Stimulated activated memory B cell treated with anti-CD40 and anti-IgM and Interleukin-4, amounts not matched to agents 10 μg/mL and 1 μg/mL and 100 μg/mL, for 72 hours (primary cell): Measurements from ENCODE around the gene PSTPIP1.

Experiments
- ATAC-seq: fragments of 150-1000 bp; cut with Tn5 transposase; 2 replicates; pipeline ENCODE4 v1.10.0; 2021
- H3K27ac Mint-ChIP-seq: one replicate; pipeline ENCODE4 v1.8.0; 2022; ENCODE audit warnings: mild to moderate bottlenecking, mixed read lengths
- H3K27me3 Mint-ChIP-seq: one replicate; pipeline ENCODE4 v1.8.0; 2022; ENCODE audit warnings: mixed read lengths
- H3K36me3 Mint-ChIP-seq: one replicate; pipeline ENCODE4 v1.8.0; 2022; ENCODE audit warnings: mixed read lengths
- H3K4me1 Mint-ChIP-seq: one replicate; pipeline ENCODE4 v1.8.0; 2022; ENCODE audit warnings: mixed read lengths
- H3K4me3 Mint-ChIP-seq: one replicate; pipeline ENCODE4 v1.8.0; 2022; ENCODE audit warnings: mild to moderate bottlenecking, moderate library complexity, mixed read lengths
- H3K9me3 Mint-ChIP-seq: one replicate; pipeline ENCODE4 v1.8.0; 2022; ENCODE audit warnings: mixed read lengths

PSTPIP1 gene

DNA sequence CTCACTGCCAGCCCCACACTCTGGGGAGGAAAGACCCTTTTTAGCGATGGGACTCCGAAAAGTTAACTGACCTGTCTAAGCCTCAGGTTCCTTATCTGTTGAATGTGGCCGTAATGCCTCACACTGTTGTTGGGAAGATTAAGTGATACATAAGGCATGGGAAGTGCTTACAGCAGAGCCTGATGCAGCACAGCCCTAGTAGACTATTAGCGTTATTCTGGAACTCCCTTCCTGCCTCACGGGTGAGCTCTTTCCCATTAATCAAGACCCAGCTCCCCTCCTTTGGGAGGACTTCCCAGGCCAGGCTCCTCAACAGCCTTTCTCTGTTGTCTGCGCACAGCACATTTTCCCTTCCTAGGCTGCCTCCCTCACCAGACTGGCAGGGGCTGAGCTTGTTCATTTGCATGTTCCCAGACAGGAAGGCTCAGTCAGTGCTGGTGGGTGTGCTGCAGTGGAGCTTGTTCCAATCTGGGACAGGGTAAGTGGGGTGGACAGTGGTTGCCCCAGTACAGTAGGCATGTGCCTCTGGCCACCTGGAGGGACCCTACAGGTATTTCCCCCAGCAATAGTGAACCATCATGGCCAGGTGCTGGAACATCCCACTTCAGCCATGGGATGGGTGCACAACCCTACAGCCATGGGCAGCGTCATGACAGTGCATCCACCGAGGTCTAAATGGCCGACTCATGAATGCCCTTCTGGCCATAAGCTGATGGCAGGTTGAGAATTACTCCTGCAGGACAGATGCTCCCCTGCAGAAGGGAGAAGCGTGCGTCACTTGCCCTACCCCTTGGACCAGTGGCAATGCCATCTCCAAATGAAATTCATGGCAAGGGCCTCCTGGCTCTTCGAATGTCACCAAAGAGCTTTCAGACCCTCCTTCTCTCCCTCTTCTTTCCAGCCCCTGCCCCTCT lies 5.8 kb upstream of the PSTPIP1 start:
- Mint-ChIP-seq H3K27ac (peak overlapping the region; percentile 99), H3K4me3 (peak overlapping the region; percentile 80), H3K27me3 (no peaks in the 10 kb centered on the region), H3K36me3 (no peaks in the 10 kb centered on the region), H3K4me1 (peaks cover 56% of the 10 kb centered on the region), H3K9me3 (no peaks in the 10 kb centered on the region)
- no peak for ATAC-seq

DNA sequence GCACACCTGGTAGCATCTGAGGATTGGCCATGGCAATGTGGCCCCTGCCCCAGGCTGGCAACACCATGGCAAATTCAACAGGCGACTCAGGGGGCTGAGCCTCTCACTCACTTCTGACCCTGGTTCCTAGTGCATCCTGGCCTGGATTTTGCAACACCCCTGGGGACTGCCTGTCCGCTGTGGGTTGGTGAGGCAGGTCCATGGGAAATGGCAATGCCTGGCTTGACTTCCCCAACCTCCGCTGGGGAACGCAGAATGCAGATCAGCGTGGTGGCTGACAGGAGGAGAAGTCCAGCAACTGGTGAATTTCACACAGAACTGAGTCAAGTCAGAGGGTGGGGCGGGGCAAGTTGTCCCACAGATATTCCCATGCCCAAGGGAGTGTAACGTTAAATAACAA lies 3.9 kb upstream of the PSTPIP1 start:
- H3K27me3 Mint-ChIP-seq = no peaks in the 10 kb centered on the region
- H3K9me3 Mint-ChIP-seq = no peaks in the 10 kb centered on the region
- H3K4me3 Mint-ChIP-seq = no peak overlapping the region
- H3K27ac Mint-ChIP-seq = peak overlapping the region; percentile 99
- ATAC-seq = no peak
- peaks cover 75% of the 10 kb centered on the region for H3K4me1 Mint-ChIP-seq
- H3K36me3 Mint-ChIP-seq = no peaks in the 10 kb centered on the region

DNA sequence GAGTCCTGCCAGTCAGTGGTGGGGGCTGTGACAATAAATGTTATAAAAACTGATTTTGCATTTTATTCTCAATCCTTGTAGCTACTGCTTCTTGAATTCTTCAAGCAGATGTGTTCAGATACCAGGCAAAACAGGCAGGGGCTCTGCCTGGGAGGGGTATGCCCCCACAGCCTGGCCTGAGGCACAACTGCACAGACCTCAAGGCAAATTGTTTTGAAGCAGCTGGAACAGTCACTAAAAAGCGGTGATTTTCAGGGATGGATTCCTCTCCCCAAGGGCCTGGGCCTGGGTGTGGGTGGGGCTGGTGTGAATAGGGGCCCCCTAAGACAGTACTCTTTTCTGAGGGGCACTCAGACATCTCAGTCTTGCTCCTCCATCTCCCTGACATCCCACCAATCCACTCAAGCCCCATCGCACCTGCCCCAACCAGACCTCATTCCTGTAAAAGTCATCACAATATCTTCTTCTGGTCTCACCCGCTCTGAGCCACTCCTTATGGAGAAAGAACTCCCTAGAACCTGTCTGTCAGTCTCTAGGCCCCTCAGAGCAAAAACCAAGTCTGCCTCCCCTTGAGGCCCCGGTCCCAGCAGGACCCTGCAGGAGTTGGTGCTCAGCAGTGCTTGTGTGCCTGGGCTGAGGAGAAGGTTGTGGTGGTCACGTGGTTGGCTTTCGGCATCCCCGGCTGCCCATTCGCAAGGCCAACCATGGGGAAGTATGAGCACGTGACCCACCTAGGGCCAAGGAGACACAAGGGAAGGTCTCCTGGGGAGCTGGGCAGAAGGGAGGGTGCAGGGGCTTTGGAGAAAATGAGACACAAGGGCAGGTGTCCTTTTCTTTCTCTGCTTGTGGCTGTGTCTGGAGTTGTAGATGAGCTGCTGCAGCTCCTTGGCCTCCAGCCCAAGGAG lies 2.9 kb upstream of the PSTPIP1 start:
- Mint-ChIP-seq H3K4me3 (no peak overlapping the region), H3K9me3 (no peaks in the 10 kb centered on the region), H3K27ac (peak overlapping the region; percentile 95), H3K27me3 (no peaks in the 10 kb centered on the region), H3K36me3 (no peaks in the 10 kb centered on the region), H3K4me1 (peaks cover 85% of the 10 kb centered on the region)
- no peak for ATAC-seq

DNA sequence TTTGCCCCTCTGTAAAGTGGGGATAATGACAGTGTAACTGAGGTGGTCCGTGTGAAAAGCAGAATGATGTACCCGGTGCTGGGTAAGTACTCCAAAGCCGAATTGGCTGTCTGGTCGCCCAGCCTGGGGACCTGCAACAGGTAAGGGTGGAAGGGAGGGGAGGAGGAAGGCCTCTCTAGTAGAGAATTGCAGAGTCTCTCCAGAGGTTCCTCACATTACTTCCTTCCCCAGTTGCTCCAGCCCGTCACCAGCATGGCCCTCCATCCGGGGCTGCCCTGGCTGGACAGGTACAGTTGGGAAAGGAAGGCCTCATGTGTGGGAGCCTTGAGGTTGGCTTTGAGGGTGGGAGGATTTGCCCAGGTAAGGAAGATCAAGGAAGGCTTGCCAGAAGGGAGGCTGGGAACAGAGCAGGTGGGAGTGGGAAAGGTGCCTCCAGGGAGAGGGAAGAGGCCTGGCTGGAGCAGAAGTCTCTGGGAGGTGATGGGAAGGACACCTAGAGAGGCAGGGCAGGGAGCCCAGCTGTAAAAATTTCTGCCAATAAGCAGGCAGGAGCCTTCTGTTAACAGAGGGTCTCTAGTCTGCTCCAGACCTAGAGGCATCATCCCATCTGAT lies 1.7 kb upstream of the PSTPIP1 start:
- H3K27ac Mint-ChIP-seq = peak overlapping the region; percentile 95
- H3K9me3 Mint-ChIP-seq = no peaks in the 10 kb centered on the region
- H3K4me3 Mint-ChIP-seq = no peak overlapping the region
- no peak for ATAC-seq
- no peaks in the 10 kb centered on the region for H3K27me3 Mint-ChIP-seq
- H3K4me1 Mint-ChIP-seq = peaks cover 90% of the 10 kb centered on the region
- H3K36me3 Mint-ChIP-seq = no peaks in the 10 kb centered on the region

DNA sequence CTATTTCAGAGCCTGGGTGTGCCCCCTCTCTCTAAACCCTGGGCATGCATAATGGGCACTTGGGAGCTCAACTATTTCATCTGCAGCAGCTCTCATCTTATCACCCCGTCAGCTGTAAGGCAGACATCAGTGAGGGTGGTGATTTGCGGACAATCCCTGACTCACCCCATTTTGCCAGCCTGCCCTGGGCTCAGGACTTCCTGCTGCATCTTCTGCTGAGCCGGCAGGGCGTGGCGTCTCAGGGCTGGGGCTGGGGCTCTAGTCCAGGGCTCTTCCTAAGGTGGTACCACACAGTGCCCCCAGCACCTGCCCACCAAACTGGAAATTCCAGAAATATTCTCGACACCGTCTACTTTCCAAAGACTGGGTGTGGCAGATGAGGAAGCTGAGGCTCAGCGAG lies 925 bp upstream of the PSTPIP1 start:
- H3K4me3 Mint-ChIP-seq = no peak overlapping the region
- peaks cover 89% of the 10 kb centered on the region for H3K4me1 Mint-ChIP-seq
- H3K36me3 Mint-ChIP-seq = no peaks in the 10 kb centered on the region
- no peaks in the 10 kb centered on the region for H3K27me3 Mint-ChIP-seq
- ATAC-seq = no peak
- H3K9me3 Mint-ChIP-seq = no peaks in the 10 kb centered on the region
- H3K27ac Mint-ChIP-seq = peak overlapping the region; percentile 95

DNA sequence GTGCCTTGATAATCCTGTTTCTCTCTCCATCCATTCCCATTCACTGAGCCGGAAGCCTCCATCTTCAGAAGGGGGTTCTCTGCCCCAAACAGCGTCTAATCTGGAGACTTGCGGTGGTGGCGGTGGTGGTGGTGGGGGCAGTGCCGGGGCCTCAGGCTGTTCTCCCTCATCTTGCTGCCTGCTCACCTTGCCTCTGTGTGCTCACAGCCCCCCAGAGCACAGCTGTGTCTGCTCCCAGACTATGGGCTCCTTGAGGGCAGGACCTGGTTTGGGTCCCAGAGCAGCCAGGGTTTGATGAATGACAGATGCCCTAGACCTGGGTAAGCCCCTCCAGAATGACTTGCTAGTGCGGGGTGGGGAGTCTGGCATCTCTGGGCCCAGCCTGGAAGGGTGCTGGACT lies 430 bp upstream of the PSTPIP1 start:
- Mint-ChIP-seq H3K4me3 (peak overlapping the region; percentile 84), H3K4me1 (peaks cover 84% of the 10 kb centered on the region), H3K27ac (peak overlapping the region; percentile 95), H3K9me3 (no peaks in the 10 kb centered on the region), H3K36me3 (no peaks in the 10 kb centered on the region), H3K27me3 (no peaks in the 10 kb centered on the region)
- ATAC-seq = no peak

DNA sequence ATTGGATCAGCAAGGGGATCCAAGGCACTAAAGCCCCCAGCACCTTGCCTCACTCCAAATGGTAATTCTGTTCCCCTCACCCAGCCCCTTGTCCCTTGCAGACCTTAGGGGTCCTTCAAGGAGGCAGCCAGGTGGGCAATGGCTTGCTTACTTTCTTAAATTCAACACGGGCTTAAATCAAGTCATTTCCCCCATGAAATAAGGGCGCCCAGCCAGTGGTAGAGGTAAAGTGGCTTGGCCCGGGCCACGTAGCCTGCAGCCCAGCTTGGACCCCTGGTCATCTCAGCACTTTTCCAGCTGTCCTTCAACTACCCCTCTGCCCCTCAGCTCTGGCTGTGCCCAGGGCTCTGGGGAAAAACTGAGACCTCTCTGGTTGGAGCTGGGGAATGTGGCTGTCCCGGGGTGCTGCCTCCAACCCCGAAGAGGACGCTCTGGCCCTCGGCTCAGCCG lies 1.2 kb downstream of the PSTPIP1 start:
- H3K4me3 Mint-ChIP-seq = peak overlapping the region; percentile 84
- H3K27me3 Mint-ChIP-seq = no peaks in the 10 kb centered on the region
- no peaks in the 10 kb centered on the region for H3K36me3 Mint-ChIP-seq
- H3K4me1 Mint-ChIP-seq = peaks cover 74% of the 10 kb centered on the region
- ATAC-seq = no peak
- H3K9me3 Mint-ChIP-seq = no peaks in the 10 kb centered on the region
- peak overlapping the region; percentile 95 for H3K27ac Mint-ChIP-seq

DNA sequence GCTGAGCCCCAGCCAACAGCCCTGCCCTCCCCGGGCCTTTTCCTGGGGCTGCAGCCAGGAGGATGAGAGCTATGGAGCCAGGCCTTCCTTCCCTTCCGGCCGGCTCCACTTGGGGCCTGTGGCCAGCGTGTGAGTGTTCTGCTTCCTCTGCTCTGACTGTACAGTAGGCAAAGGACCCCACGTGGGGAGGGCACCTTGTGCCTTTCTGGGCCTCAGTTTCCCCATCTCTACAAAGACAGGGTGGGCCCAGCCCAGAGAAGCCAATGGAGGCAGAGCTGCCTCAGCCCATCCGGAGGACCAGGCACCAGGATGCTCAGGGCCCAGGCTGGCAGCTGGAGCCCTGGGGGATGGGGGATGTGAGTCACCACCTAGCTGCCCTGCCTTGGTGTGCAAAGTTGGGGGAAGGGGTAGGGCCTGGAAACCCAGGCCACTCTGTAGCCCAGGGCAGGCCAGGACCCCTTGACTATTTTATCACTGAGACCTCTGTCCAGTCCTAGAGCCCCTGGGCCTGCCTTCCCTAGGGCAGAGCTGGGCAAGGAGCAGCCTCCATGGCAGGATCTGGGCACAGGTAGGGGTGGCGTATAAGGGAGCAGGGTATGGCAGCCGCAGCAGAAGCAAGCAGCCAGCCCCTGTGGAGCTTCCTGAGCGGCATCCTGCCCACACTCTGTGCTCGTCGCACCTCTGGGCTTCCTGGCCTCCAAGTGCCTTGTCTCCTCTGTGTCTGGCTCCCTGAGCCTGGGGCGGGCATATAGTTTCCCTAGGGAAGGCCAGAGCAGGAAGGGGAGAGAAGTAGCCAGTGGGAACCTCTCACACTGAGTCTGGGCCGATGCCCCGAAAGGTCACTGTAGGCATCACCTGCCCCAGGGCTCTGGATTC lies 1.8 kb downstream of the PSTPIP1 start:
- no peaks in the 10 kb centered on the region for H3K9me3 Mint-ChIP-seq
- ATAC-seq = no peak
- peaks cover 79% of the 10 kb centered on the region for H3K4me1 Mint-ChIP-seq
- peak overlapping the region; percentile 95 for H3K27ac Mint-ChIP-seq
- H3K27me3 Mint-ChIP-seq = no peaks in the 10 kb centered on the region
- H3K36me3 Mint-ChIP-seq = no peaks in the 10 kb centered on the region
- peak overlapping the region; percentile 84 for H3K4me3 Mint-ChIP-seq

DNA sequence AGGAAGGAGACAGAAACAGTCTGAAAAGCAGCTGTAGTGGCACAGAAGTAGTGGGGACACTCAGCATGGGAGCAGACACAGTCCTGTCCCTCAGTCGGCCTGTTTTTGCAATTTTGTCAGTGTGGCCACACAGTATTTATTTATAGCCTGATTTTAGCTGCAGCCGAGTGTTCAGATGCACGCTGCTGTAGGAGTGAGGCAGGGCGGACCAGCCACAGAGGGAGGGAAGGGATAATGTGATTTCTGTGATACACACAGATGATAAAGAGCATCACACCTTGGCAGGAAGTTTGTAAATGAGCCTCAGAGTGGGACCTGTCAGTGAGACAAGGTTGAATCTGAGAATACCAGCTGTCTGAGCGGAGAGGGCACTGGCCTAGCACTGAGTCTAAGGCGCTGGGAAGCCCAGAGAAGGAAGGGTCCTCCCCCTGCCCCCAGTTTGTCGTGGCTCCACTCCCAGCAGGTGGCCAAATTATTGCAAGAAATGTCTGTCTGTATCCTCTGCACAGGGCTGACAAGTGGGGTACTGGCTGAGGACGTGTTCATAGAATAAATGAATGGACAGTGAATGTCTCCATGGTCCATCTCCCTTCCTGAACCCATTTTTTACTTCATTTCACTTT lies 3.8 kb downstream of the PSTPIP1 start:
- Mint-ChIP-seq H3K27ac (no peak overlapping the region), H3K27me3 (no peaks in the 10 kb centered on the region), H3K4me1 (peaks cover 84% of the 10 kb centered on the region), H3K4me3 (no peak overlapping the region), H3K36me3 (peaks cover under 1% of the 10 kb centered on the region), H3K9me3 (no peaks in the 10 kb centered on the region)
- no peak for ATAC-seq

DNA sequence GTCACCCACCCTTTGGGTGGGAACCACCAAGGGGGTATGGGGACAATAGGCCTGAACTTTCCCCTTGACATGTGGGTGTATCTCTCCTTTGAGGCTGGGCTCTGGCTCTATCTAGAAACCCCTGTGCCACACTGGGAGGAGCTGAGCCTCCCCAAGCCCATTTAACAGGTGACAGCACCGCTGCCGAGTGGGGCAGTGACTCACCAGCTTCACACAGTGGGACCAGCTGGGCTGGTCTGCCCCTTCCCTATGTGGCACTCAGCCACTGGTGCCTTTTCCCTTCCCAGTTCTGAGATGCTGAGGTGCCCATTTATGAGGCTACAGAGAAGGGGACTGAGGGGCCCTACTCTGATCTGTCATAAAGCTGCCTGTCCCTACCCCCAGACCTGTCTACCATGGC lies 5.1 kb downstream of the PSTPIP1 start:
- no peak for ATAC-seq
- Mint-ChIP-seq H3K4me1 (peaks cover 84% of the 10 kb centered on the region), H3K36me3 (peaks cover 12% of the 10 kb centered on the region), H3K4me3 (no peak overlapping the region), H3K27me3 (no peaks in the 10 kb centered on the region), H3K9me3 (peaks cover 3% of the 10 kb centered on the region), H3K27ac (no peak overlapping the region)

DNA sequence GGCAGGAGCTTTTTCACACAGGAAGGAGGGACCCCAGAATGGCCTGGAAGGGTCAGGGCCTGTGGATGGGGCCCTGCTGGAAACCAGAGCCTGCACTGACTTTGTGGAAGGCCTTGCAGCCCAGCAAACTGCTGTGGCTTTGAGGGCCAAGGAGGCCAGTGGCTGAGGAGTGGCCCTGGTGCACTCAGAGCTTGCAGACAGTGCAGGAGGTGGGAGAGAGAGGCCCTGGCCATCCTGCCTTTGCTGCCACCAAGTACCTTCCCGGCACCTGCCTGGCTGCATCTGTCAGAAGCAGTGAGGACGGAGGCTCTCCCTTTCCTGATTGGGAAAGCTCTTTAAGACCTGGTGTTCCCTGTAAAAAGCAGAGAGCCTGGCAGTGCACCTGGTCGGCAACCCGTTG lies 6.4 kb downstream of the PSTPIP1 start:
- Mint-ChIP-seq H3K4me3 (no peak overlapping the region), H3K4me1 (peaks cover 70% of the 10 kb centered on the region), H3K27ac (no peak overlapping the region), H3K36me3 (peaks cover 12% of the 10 kb centered on the region), H3K27me3 (no peaks in the 10 kb centered on the region), H3K9me3 (peaks cover 3% of the 10 kb centered on the region)
- no peak for ATAC-seq

DNA sequence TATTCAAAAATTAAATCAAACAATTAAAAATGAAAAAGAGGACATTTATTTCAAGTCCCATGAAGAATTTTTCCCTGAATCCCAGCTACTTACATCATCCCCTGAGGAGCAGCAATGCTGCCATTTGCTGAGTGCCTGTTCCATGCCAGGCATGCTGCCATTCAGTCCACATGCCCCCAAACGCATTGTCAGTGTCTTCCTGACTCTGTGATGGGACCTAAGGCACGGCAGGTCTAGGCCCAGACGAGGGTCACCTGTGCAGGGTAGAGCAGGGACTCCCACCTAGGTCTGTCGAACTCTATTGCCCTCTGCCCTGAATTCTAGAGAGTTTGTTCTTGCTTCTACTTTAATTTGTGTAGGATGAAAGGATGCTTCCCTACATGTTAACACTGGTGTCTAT lies 7.0 kb downstream of the PSTPIP1 start:
- no peaks in the 10 kb centered on the region for H3K27me3 Mint-ChIP-seq
- H3K4me1 Mint-ChIP-seq = peaks cover 64% of the 10 kb centered on the region
- peak overlapping the region; percentile 72 for H3K27ac Mint-ChIP-seq
- no peak overlapping the region for H3K4me3 Mint-ChIP-seq
- H3K9me3 Mint-ChIP-seq = peaks cover 3% of the 10 kb centered on the region
- no peak for ATAC-seq
- peaks cover 12% of the 10 kb centered on the region for H3K36me3 Mint-ChIP-seq

DNA sequence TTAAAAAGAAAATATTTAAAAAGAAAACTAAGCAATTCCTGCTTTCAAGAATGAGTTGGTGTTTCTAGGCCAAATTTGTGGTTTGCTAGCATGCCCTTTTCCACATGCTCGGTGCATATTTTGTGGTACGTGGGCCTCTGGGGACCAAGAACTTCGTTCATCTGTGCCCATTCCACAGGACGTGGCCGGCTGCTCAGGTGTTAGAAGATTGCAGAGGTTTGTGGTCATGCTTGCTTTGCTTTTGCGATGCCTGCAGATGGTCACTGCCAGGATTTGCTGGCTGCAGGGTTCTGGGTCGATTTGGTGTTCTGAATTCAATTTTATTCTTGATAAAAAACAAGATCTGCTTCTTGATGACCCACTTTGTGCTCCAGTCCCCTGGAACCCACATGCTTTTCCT lies 7.5 kb downstream of the PSTPIP1 start:
- peaks cover 3% of the 10 kb centered on the region for H3K9me3 Mint-ChIP-seq
- peaks cover 59% of the 10 kb centered on the region for H3K4me1 Mint-ChIP-seq
- H3K27ac Mint-ChIP-seq = peak overlapping the region; percentile 72
- peak overlapping the region; percentile 40 for H3K4me3 Mint-ChIP-seq
- no peaks in the 10 kb centered on the region for H3K27me3 Mint-ChIP-seq
- peaks cover 12% of the 10 kb centered on the region for H3K36me3 Mint-ChIP-seq
- peak; percentile 81 for ATAC-seq
